ENCODE results near the gene FAM3D. TPM values are rescaled to one million over a fixed set of nuclear protein-coding genes. Genes with fewer than 3 reads are reported as not detected.

FAM3D gene
- polyA plus RNA-seq, 2 of the 4 experiments (the other 2 are of a cell fraction) = not detected

- ChIA-PET POLR2A (no interaction called here), CTCF (interaction anchor here (0.7 to 1.5 kb wide), 3 partner anchors 12 to 37 kb away, joined by 3 to 4 read pairs (median 4); no protein-coding TSS in a partner anchor)
- DNase-seq (ENCODE audit: low read depth in 1 of 2, low spot score in 1 of 2) (no peak), FAIRE-seq (no peak), ATAC-seq (no peak)
- H3K27ac ChIP-seq = no peak overlapping the region
- H3K9me3 ChIP-seq = no peaks in the 10 kb centered on the region
- H3K4me1 ChIP-seq = no peaks in the 10 kb centered on the region
- no peak overlapping the region for H3K4me2 ChIP-seq
- no peak overlapping the region for H3K4me3 ChIP-seq
- TF ChIP-seq ZFP36 (IDR thresholded peaks at IDR 0.05; ENCODE audit: borderline replicate concordance, partially characterized antibody) (no peak), HDAC2 (IDR thresholded peaks at IDR 0.05) (no peak), EHMT2 (IDR thresholded peaks at IDR 0.05; ENCODE audit: low read depth) (no peak), RCOR1 (IDR thresholded peaks at IDR 0.05; ENCODE audit: low read depth, low read length) (no peak), CEBPB (IDR thresholded peaks at IDR 0.05) (no peak), POLR2A (IDR thresholded peaks at IDR 0.05; ENCODE audit: low read length) (no peak), ATOH8 (CRISPR knock-in tag; IDR thresholded peaks at IDR 0.05; ENCODE audit: low read depth) (no peak), CTCF (IDR thresholded peaks at IDR 0.05) (no peak), HEYL (CRISPR knock-in tag; IDR thresholded peaks at IDR 0.05) (no peak), BHLHE40 (IDR thresholded peaks at IDR 0.05; ENCODE audit: low read depth, low read length) (no peak), HOXA7 (CRISPR knock-in tag; IDR thresholded peaks at IDR 0.05) (no peak)
These were observed 63.0 kb downstream of the FAM3D start for GRCh38 chr3:58603606-58604005.

- TF ChIP-seq HOXA7 (CRISPR knock-in tag; IDR thresholded peaks at IDR 0.05) (no peak), CEBPB (IDR thresholded peaks at IDR 0.05) (0 out of 4 replicates have a peak, but pooled peaks of 1 of the 2 experiments have one; percentile 11)
- no peak for FAIRE-seq
- Histone ChIP-seq H3K4me3 (no peak overlapping the region), H3K27ac (no peak overlapping the region), H3K4me2 (no peak overlapping the region), H3K9me3 (no peaks in the 10 kb centered on the region), H3K4me1 (no peaks in the 10 kb centered on the region)
- CTCF ChIA-PET = interaction anchor here (0.6 to 1.3 kb wide), 5 partner anchors 12 to 195 kb away, joined by 3 to 4 read pairs (median 4); no protein-coding TSS in a partner anchor
- 89% methylated on average over 6 of the region's 6 CpGs for WGBS (ENCODE audit: missing lambda C conversion rate)
- ATAC-seq = no peak
- no peak for DNase-seq (ENCODE audit: low read depth in 1 of 2, low spot score in 1 of 2)
- POLR2A ChIA-PET = no interaction called here
These were observed 68.7 kb downstream of the FAM3D start for GRCh38 chr3:58597770-58598310.

GRCh38 chr3:58596834-58597518 lies 69.6 kb downstream of the FAM3D start:
- WGBS (ENCODE audit: missing lambda C conversion rate) = 32% methylated on average over 4 of the region's 4 CpGs
- no peak for FAIRE-seq
- no peaks in the 10 kb centered on the region for H3K4me1 ChIP-seq
- no peak overlapping the region for H3K27ac ChIP-seq
- no peak for DNase-seq (ENCODE audit: low read depth in 1 of 2, low spot score in 1 of 2)
- H3K4me3 ChIP-seq = no peak overlapping the region
- no peak overlapping the region for H3K4me2 ChIP-seq
- H3K9me3 ChIP-seq = no peaks in the 10 kb centered on the region
- TF ChIP-seq RARB (CRISPR knock-in tag; IDR thresholded peaks at IDR 0.05) (no peak), POLR2A (IDR thresholded peaks at IDR 0.05; ENCODE audit: low read length) (no peak), HDAC2 (IDR thresholded peaks at IDR 0.05) (no peak), REST (IDR thresholded peaks at IDR 0.05) (no peak)
- ChIA-PET POLR2A (no interaction called here), CTCF (interaction anchor here (0.6 to 1.3 kb wide), 5 partner anchors 12 to 194 kb away, joined by 3 to 4 read pairs (median 4); no protein-coding TSS in a partner anchor)
- no peak for ATAC-seq

Data from A549 (cell line).